Activated CD8-positive, alpha-beta memory T cell treated with anti-CD3 and anti-CD28 coated beads, Interleukin-2, amount 50 U/mL, for 1 hour (primary cell): ENCODE measurements around the gene GPR171.
"Not testable (repeated sequence)": the region's sequence is repeated elsewhere in the genome, so short reads cannot be mapped to it uniquely, and the experiment has no call there.

Experiments
- DNase-seq: peaks from one replicate; pipeline ENCODE4 v3.0.0-alpha.2; 2020; ENCODE audit errors: extremely low read depth

The GPR171 gene

DNA sequence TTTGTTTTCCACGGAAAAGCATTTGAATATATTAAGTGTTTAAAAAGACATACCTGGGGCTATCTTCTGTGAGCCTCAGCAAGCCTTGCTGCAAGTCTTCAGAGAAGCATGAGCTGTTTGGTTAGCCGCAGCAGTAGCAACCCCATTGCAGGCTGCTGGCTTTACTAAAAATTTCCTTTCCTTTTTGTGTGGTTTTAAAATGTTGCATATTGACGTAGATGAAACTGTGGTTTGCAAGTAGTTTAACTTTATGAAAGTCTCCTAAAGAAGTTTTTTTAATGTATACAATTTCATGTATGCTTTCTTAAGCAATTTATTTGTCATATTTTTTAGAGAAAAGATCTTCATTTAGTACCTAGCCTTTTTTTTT lies at the start of gene GPR171:
Gene GPR171, minus strand, starts transcription at position 166 of the 370 bp plus-strand sequence. CDS start 3,830 bp downstream, outside the sequence.
- peak; percentile 59 for DNase-seq

DNA sequence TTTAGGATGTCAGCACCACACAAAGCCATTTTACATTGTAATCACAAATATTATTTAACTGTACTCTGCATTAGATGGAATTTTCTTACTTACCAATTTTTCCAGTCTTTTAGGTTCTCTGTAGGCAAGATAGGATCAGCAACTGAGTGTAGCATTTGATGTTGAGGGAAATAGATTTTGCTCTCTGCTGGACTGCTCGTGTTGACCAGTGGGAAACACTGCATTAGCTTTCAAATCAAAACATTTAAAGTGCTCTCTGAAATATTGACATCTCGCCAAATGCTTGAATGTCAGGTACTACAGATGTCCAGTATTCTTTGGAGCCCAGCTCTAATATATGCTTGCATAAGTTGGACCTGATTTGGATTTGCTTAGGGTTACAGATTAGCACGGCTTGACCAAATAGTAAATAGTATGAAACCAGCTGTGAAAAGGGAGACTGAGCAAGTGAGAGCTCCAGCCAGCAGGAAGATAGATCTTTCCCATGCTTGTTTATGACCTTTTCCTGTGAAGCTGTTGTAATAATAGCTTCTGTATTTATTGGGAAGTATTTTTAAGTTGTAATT lies 45.8 kb upstream of the GPR171 start:
- no peak for DNase-seq

DNA sequence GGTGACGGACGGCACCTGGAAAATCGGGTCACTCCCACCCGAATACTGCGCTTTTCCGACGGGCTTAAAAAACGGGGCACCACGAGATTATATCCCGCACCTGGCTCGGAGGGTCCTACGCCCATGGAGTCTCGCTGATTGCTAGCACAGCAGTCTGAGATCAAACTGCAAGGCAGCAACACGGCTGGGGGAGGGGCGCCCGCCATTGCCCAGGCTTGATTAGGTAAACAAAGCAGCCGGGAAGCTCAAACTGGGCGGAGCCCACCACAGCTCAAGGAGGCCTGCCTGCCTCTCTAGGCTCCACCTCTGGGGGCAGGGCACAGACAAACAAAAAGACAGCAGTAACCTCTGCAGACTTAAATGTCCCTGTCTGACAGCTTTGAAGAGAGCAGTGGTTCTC lies 39.0 kb upstream of the GPR171 start:
- DNase-seq: not testable (repeated sequence)

DNA sequence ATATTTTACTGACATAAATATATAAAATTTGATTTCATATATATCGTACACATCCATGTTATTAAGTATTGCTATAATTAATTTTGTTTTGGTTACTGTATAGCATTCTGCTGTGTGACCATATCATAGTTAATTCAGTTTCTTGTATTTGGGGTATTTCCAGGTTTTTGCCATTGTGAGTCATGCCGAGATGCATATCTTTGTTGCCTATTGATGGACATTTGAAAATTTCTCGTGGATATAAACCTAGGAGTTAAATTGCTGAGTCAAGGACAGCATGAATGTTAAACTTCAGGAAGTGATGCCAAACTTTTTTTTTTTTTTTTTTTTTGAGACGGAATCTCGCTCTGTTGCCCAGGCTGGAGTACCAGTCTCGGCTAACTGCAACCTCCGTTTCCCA lies 33.7 kb upstream of the GPR171 start:
- DNase-seq: no peak

GRCh38 chr3:151236316-151236715 lies 33.3 kb upstream of the GPR171 start:
- no peak for DNase-seq

GRCh38 chr3:151234825-151235224 lies 31.8 kb upstream of the GPR171 start:
- DNase-seq: no peak

GRCh38 chr3:151232991-151233390 lies 30.0 kb upstream of the GPR171 start:
- DNase-seq: no peak

DNA sequence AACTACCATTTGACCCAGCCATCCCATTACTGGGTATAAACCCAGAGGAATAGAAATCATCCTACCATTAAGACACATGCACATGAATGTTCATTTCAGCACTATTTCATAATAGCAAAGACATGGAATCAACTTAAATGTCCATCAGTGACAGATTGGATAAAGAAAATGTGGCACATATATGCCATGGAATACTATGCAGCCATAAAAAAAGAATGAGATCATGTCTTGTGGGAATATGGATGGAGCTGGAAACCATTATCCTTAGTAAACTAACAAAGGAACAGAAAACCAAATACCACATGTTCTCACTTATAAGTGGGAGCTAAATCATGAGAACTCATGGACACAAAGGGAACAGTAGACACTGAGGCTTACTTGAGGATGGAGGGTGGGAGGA lies 29.4 kb upstream of the GPR171 start:
- not testable (repeated sequence) for DNase-seq

GRCh38 chr3:151230646-151231045 lies 27.6 kb upstream of the GPR171 start:
- no peak for DNase-seq

GRCh38 chr3:151228666-151229040 lies 25.6 kb upstream of the GPR171 start:
- no peak for DNase-seq

GRCh38 chr3:151227807-151228665 lies 25.0 kb upstream of the GPR171 start:
- peak; percentile 47 for DNase-seq

DNA sequence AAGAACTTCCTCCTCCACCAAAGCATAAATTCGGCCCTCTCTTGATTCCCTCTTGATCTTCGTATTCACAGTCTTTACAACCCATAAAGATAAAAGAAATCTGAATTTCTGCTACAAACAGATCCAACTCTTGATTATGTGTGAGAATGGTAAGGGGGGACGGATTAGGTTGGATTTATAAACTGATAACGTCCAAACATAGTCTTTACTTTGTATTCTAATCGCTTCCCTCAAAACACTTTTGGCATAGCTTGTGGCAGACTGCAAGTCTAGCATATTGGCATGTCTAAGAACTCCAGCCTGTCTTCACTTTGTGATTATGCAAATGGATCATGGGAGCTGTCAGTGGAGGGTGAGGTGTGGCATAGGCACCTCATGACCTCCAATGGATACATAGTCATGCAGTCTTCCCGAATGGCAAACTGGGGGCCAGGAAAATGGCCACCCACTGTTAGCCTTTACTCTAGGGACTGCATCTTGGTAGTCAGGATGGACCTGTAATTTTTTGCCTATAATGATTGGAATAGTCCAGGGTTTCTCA lies 24.3 kb upstream of the GPR171 start:
- DNase-seq: no peak

GRCh38 chr3:151226825-151227224 lies 23.8 kb upstream of the GPR171 start:
- no peak for DNase-seq

- DNase-seq: no peak
These were observed 23.1 kb upstream of the GPR171 start for GRCh38 chr3:151226088-151226563.

DNA sequence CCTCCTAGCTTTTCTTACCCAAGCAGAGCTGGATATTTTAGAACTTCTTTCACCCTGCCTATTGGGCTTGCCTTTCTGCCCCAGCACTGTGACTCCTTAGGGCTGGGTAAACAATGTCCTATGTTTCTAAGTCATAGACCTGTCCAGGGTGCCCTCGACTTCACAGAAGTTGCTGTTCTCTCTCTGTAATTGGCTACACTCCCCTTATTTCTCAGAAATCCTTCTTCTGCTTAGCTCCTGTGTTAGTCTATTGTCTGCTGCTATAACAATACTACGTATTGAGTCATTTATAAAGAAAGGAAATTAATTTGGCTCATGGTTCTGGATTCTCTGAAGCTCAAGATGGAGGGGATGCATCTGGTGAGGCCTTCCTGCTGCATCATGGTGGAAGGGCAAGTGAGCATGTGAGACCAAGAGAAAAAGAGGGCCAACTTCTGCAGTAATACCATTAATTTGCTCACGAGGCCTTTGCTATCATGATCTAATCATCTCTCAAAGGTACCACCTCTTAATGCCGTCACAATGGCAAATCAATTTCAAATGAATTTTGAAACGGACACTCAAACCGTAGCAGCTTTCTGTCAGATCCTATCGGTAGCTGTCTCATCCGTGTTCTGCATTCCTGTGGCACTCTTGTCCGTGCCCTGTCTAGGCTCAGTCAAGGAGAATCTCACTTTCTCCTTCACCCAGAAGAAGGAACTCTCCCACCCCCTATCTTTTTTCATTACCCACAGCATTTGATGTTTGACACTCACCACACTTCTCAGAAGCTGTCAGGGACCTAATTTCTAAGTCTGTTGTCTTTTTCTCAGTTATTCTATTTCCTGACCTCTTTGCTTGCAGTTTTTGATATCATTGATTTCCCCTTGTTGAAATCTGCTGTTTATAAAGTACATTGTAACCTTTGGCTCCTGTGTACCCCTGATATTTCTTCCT lies 22.3 kb upstream of the GPR171 start:
- no peak for DNase-seq

GRCh38 chr3:151224268-151224866 lies 21.4 kb upstream of the GPR171 start:
- no peak for DNase-seq

GRCh38 chr3:151219056-151219455 lies 16.0 kb upstream of the GPR171 start:
- DNase-seq: no peak

GRCh38 chr3:151218136-151218535 lies 15.1 kb upstream of the GPR171 start:
- no peak for DNase-seq

DNA sequence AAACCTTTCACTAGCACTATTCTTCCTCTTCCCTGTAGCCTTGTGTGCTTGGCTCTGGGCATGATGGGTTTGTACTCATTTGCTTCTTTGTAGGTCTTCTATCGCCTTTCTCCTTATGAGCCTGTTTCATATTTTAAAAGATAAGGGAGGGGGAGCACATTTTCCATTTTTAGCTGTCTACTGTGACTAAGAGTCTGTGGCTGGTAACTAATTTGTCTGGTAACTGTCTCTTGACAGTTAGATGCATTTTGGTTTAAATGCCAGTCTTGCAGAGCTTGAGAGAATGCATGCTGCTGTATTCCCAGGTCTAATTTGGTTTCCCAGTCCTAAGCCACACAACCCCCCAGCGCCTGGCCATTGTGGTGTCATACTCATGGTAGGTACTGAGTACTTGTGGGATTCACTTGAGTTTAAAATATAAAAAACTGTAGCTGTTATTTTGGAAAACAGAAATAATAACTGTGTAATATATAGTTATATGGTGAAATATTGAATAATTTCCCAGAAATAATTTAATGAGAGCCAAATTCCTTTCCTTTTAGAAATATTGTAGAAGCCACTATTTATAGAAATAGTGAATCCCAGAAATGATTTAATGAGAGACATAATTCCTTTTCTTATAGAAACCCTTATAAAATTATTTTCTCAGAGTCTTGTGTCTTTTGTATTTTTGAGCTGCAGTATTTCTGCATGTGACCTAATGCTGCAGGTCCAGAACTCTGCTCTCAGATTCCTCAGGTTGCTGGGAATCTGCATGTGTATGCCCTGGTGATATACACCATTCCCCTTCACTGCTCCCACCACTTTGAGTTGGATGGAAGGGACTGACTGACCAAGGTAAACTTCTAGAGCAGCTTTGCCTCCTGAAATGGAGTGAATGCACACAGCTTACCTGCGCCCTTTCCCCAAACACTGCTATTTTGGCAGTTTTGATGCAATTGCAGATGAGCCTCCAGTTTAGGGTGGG lies 13.9 kb upstream of the GPR171 start:
- no peak for DNase-seq

GRCh38 chr3:151214459-151214858 lies 11.4 kb upstream of the GPR171 start:
- DNase-seq: no peak
